ENCODE data around the gene ZNF407. TPM values are rescaled to one million over a fixed set of nuclear protein-coding genes. Genes with fewer than 3 reads are reported as not detected.

Gene ZNF407
- total RNA-seq, 1 donor from 2014 or later = 13.2 TPM

GRCh38 chr18:74598350-74599001 is 806 bp downstream of the ZNF407 start:
- Mint-ChIP-seq H3K36me3 (ENCODE audit: low read depth) (peaks cover 10% of the 10 kb centered on the region), H3K4me1 (peaks cover 30% of the 10 kb centered on the region), H3K9me3 (no peaks in the 10 kb centered on the region), H3K4me3 (peak overlapping the region; percentile 98), H3K27ac (ENCODE audit: unreplicated experiment) (peak overlapping the region; percentile 71), H3K27me3 (ENCODE audit: low read depth) (no peaks in the 10 kb centered on the region)
- TF ChIP-seq CTCF (conservative IDR thresholded peaks at IDR 0.05) = peak; percentile 41
- peak; percentile 51 for DNase-seq (ENCODE audit: low read depth, low spot score)

GRCh38 chr18:74604361-74604760 is 6.7 kb downstream of the ZNF407 start:
- Mint-ChIP-seq H3K9me3 (no peaks in the 10 kb centered on the region), H3K4me1 (peaks cover 3% of the 10 kb centered on the region), H3K4me3 (no peak overlapping the region), H3K36me3 (ENCODE audit: low read depth) (no peaks in the 10 kb centered on the region), H3K27me3 (ENCODE audit: low read depth) (no peaks in the 10 kb centered on the region), H3K27ac (ENCODE audit: unreplicated experiment) (no peak overlapping the region)
- no peak for TF ChIP-seq CTCF (conservative IDR thresholded peaks at IDR 0.05)
- no peak for DNase-seq (ENCODE audit: low read depth, low spot score)

- no peak overlapping the region for H3K27ac Mint-ChIP-seq (ENCODE audit: unreplicated experiment)
- H3K4me1 Mint-ChIP-seq = peaks cover 2% of the 10 kb centered on the region
- no peak overlapping the region for H3K4me3 Mint-ChIP-seq
Measured at GRCh38 chr18:74604774-74605173, 7.1 kb downstream of the ZNF407 start.

GRCh38 chr18:74608681-74609080 is 11.0 kb downstream of the ZNF407 start:
- DNase-seq (ENCODE audit: low read depth, low spot score) = no peak
- Mint-ChIP-seq H3K9me3 (no peaks in the 10 kb centered on the region), H3K27ac (ENCODE audit: unreplicated experiment) (no peak overlapping the region), H3K27me3 (ENCODE audit: low read depth) (no peaks in the 10 kb centered on the region), H3K36me3 (ENCODE audit: low read depth) (no peaks in the 10 kb centered on the region), H3K4me3 (no peak overlapping the region), H3K4me1 (peaks cover 6% of the 10 kb centered on the region)
- no peak for TF ChIP-seq CTCF (conservative IDR thresholded peaks at IDR 0.05)

More at GRCh38 chr18:74604774-74605173, 7.1 kb downstream of the ZNF407 start:
- Mint-ChIP-seq H3K27me3 (ENCODE audit: low read depth) (no peaks in the 10 kb centered on the region), H3K9me3 (no peaks in the 10 kb centered on the region), H3K36me3 (ENCODE audit: low read depth) (no peaks in the 10 kb centered on the region)
- no peak for TF ChIP-seq CTCF (conservative IDR thresholded peaks at IDR 0.05)
- DNase-seq (ENCODE audit: low read depth, low spot score) = no peak

- Mint-ChIP-seq H3K4me3 (no peak overlapping the region), H3K27me3 (ENCODE audit: low read depth) (no peaks in the 10 kb centered on the region), H3K9me3 (no peaks in the 10 kb centered on the region), H3K36me3 (ENCODE audit: low read depth) (no peaks in the 10 kb centered on the region), H3K27ac (ENCODE audit: unreplicated experiment) (no peak overlapping the region), H3K4me1 (peaks cover 6% of the 10 kb centered on the region)
- TF ChIP-seq CTCF (conservative IDR thresholded peaks at IDR 0.05) = no peak
- no peak for DNase-seq (ENCODE audit: low read depth, low spot score)
Measured at GRCh38 chr18:74609535-74609934, 11.9 kb downstream of the ZNF407 start.

Measured in neural crest cell (in vitro differentiated cells).